GM21717 (cell line): ENCODE data around the gene UQCC2.

ENCODE experiments used
- ATAC-seq: cut with Tn5 transposase; IDR thresholded peaks from one replicate; pipeline ENCODE4 v1.9.1; 2021; ENCODE audit warnings: mild to moderate bottlenecking, moderate library complexity; ENCODE audit not compliant: unreplicated experiment

Gene UQCC2

DNA sequence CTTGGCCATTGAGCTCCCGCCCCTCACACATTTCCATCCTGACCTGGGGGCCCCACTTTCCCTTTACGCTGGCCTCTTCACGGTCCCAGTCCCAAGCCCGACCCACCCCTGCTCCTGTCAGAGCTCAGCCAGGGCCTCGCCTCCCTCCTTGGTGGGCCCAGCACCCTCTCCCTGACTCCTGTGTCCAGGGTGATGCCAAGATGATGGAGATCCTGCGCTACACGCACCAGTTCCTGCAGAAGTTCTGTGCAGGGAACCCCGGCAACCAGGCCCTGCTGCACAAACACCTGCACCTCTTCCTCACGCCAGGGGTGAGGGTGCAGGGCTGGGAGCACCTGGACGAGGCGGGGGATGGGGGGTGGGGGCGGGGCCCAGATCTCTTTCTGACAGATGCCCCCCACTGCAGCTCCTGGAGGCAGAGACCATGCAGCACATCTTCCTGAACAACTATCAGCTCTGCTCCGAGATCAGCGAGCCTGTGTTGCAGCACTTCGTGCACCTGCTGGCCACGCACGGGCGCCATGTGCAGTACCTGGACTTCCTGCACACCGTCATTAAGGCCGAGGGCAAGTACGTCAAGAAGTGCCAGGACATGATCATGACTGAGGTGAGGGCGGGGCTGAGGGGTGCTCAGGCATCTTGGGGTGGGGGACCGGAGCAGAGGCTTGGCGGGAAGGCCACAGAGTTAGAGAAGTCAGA lies 33.1 kb downstream of the UQCC2 start:
- ATAC-seq, result no peak

DNA sequence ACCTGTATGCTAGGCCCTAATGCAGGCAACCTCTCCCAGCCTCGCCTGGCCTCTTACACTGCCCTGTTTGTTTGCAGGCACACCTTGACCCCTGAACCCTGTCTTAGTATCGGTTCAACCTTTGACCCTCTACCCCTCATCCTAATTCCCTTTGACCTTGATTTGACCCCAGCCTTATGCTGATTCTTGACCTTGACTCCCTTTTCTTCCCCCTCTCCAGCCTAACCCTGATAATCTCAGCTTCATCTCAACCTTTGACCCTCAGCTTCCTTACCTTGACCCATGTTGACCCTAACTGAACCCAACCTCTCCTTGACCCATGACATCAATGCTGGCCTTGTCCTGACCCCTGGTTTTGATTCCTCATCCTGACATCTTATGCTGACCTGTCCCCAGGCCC lies 33.8 kb downstream of the UQCC2 start:
- no peak for ATAC-seq

DNA sequence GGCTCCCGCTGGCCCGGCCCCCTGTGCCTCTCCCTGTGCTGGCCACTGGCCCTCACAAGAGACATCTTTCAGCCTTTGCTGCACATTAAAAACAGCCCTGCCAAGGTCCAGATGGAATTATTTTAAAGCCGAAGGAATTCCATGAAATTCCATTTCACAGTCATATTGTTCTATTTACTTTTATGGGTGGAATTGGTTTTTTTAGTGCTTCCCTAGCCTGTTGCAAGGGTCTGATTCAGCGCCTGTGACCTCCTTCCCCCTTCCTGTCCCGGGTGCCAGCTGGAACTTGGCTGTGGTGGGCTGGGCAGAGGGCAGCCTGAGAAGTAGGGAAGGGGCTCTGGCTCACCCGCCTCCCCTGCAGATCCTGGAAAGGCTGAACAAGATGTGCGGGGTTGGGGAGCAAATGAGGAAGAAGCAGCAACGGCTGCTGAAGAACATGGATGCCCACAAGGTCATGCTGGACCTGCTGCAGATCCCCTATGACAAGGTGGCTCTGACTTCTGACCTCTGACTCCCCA lies 34.3 kb downstream of the UQCC2 start:
- ATAC-seq, result no peak

DNA sequence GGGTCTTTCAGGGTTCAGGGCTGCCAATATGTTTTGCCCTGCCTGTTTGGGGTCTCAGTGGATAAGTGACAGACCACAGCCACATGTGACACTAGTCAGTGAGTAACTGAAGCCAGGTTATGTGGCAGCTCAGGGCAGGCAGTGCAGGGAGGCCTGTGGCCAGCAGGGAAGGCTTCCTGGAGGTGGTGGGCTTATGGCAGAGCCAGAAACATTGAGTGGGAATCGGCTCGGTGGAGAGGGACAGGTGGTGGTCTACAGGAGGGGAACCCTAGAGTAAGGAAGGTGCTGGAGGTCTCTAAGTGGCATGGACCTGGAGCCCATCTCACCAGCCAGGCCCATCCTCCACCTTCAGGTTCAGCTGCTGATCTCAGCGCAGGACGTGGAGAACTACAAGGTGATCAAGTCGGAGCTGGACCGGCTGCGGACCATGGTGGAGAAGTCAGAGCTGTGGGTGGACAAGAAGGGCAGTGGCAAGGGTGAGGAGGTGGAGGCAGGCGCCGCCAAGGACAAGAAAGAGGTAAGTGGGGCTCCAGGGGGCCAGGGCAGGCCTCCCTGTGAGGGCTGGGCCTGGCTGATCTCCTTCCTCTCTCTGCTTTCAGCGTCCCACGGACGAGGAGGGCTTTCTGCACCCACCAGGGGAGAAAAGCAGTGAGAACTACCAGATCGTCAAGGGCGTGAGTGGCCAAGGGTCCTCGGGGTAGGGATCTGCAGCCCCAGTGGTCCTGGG lies 34.9 kb downstream of the UQCC2 start:
- ATAC-seq, result no peak

- ATAC-seq, result no peak
Measured at GRCh38 chr6:33675968-33676367, 35.5 kb downstream of the UQCC2 start.

DNA sequence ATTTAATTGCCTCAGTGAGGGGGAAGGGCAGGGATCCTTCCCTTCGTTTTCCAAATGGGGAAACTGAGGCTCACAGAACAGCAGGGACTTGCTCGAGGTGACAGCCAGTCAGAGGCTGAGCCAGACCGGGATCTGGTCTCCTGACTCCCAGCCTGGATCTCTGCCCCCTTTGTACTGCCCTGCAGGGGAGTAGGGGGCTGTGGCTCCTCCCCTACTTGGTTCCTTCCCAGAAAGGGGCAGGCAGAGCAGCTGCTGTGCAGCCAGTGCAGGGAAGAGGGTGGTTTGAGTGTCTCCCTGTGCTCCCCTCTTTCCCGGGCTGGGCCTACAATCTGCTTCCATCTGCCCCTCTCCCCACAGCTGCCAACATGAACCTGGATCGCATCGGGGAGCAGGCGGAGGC lies 37.6 kb downstream of the UQCC2 start:
- no peak for ATAC-seq

DNA sequence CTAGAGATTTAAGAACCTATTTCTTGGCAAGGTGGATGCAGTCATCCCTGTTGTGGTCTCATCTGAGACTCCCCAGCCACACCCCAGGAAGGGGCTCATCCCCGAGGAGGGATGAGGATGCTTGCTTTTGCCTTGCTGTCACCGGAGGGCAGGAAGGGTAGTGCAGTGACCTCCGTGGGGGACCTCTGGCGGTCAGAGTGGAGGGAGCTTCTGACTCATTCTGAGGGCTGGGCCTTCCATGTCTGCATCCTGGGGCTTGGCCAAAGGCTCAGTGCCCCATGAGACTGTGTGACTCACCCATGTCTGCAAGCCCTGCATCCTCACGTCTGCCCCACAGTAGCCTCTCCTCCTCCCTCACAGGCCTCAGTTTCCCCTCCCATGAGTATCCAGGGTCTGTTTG lies 38.7 kb downstream of the UQCC2 start:
- ATAC-seq, result no peak

DNA sequence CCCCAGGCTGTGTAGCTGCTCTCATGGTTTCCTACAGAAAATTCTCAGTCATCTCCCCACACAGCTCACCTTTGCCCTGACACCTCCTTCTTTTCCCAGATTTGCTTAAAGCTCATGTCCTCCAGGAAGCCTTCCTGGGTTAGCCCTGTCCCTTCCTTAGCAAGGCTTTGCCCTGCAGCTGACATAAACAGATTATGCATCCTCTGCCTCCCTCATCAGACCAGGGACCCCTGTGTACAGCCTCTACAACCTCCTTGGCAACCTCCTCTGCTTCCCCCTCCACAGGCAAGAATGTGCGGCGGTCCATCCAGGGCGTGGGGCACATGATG lies 39.8 kb downstream of the UQCC2 start:
- ATAC-seq, result no peak

- ATAC-seq, result no peak
Measured at GRCh38 chr6:33670971-33671743, 40.3 kb downstream of the UQCC2 start.

DNA sequence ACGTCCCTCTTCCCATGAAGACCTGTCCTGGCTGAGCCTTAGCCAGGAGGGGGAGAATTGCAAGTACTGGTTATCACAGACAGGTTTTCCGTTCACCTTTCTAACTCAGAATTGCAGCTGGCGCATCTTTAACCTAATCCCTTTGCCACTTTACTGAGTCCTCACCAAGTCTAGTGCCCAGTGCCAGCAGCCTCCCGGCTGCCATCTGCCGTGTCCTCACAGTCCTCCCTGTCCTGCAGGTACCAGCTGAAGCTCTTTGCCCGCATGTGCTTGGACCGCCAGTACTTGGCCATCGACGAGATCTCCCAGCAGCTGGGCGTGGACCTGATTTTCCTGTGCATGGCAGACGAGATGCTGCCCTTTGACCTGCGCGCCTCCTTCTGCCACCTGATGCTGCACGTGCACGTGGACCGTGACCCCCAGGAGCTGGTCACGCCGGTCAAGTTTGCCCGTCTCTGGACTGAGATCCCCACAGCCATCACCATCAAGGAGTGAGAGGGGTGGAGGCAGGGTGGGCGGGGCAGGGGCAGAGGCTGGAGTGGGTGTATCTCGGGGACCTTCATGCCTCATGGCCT lies 41.3 kb downstream of the UQCC2 start:
- no peak for ATAC-seq

DNA sequence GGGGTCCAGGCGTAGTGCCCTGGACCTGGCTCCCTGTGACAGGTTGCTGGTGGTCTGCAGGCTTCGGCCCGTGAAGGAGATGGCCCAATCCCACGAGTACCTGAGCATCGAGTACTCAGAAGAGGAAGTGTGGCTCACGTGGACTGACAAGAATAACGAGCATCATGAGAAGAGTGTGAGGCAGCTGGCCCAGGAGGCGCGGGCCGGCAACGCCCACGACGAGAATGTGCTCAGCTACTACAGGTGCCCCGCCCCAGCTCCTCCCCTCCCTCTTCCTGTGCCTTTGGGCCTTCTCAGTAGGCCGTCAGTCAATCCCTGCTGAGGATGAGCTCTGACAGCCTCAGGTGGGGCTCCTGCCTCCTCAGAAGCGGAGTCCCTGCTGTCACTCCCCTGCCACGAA lies 42.6 kb downstream of the UQCC2 start:
- no peak for ATAC-seq

GRCh38 chr6:33668328-33668727 lies 43.2 kb downstream of the UQCC2 start:
- no peak for ATAC-seq

GRCh38 chr6:33667776-33668175 lies 43.7 kb downstream of the UQCC2 start:
- ATAC-seq, result no peak

GRCh38 chr6:33667072-33667471 lies 44.4 kb downstream of the UQCC2 start:
- no peak for ATAC-seq

DNA sequence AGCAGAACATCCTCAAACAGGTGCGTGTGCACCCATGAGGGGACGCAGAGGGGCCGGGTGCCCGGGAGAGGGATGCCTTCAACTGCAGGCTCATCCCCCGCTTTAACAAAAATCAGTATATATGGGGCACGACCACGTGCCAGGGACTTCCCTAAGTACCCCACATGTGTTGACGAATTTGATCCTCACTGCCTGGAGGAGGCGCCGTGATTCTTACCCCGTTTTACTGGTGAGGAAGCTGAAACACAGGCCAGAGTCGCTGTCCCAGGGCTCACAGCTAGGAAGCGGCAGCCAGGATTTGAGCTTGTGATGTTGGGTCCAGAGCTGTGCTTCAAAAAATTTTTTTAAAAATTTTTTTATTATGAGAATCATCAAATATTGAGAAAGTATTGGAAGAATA lies 45.5 kb downstream of the UQCC2 start:
- ATAC-seq, result no peak

DNA sequence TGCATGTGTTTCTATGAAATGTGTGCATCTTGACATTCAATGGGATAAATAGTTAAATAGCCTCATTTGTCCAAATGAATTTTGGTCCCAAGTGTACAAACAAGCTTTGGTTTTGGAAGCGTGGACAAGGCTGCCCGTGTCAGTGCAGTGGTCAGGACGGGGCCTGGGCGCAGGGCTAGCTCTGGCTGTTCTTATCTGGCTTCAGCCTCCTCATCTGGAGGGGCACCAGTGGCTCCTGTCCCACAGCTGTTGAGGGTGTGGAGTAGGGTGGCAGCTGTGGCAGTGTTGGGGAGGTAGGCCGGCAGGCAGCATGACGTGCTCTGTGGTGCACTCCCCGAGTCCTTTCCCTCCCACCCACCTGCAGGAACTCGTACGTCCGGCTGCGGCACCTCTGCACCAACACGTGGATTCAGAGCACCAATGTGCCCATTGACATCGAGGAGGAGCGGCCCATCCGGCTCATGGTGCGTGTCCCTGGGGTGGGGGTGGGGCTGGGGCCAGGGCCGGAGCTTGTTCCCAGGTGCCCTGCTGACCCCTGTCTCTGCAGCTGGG lies 46.9 kb downstream of the UQCC2 start:
- no peak for ATAC-seq

- no peak for ATAC-seq
Measured at GRCh38 chr6:33663727-33664449, 47.6 kb downstream of the UQCC2 start.

- ATAC-seq, result no peak
Measured at GRCh38 chr6:33663028-33663427, 48.5 kb downstream of the UQCC2 start.

DNA sequence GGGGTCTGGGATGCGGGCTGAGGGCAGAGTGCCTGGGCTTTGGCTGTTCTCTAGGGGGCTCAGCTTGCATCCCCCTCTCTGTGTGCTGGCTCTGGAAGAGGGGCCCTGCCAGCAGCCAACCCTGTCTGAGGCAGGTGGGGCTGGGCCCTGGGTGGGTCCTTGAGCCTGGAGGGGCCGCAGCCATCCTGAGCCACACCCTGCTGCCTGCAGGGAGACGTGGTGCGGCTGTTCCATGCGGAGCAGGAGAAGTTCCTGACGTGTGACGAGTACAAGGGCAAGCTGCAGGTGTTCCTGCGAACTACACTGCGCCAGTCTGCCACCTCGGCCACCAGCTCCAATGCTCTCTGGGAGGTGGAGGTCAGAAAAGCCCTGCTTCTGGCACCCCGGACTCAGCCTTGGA lies 49.2 kb downstream of the UQCC2 start:
- no peak for ATAC-seq

- no peak for ATAC-seq
Measured at GRCh38 chr6:33661106-33661838, 50.2 kb downstream of the UQCC2 start.
